K562 (cell line): ENCODE data around the gene JMJD1C. TPM values are rescaled to one million over a fixed set of nuclear protein-coding genes. Genes with fewer than 3 reads are reported as not detected.

Experiments
- BDP1 ChIP-seq: IDR thresholded peaks from 3 replicates; pipeline ENCODE4 v1.6.1; 2011; ENCODE audit not compliant: insufficient read length, insufficient read depth
- CBFA2T2 ChIP-seq: fragments of 450-650 bp; conservative IDR thresholded peaks from 2 replicates; pipeline ENCODE4 v1.6.1; 2017; ENCODE audit warnings: mild to moderate bottlenecking
- ELF2 ChIP-seq: fragments of 250-450 bp; sonication (Bioruptor Pico); IDR thresholded peaks from 2 replicates; pipeline ENCODE4 v1.5.0; 2021; ENCODE audit warnings: mild to moderate bottlenecking
- LEF1 ChIP-seq: fragments of 450-650 bp; IDR thresholded peaks from 2 replicates; pipeline ENCODE4 v1.6.1; 2016; ENCODE audit warnings: mild to moderate bottlenecking
- NFATC3 ChIP-seq: fragments of 450-650 bp; IDR thresholded peaks from 2 replicates; pipeline ENCODE4 v1.6.1; 2017; ENCODE audit warnings: mild to moderate bottlenecking
- NFXL1 ChIP-seq: fragments of 450-650 bp; formaldehyde crosslinking; IDR thresholded peaks from 2 replicates; pipeline ENCODE4 v1.4.0; 2021; ENCODE audit warnings: mild to moderate bottlenecking
- POLR3G ChIP-seq: IDR thresholded peaks from 2 replicates; pipeline ENCODE4 v1.6.1; 2011; ENCODE audit not compliant: insufficient read length, insufficient replicate concordance; ENCODE audit errors: extremely low read depth
- SAP30 ChIP-seq: fragments of 200-600 bp; sonication (generic); IDR thresholded peaks from 2 replicates; pipeline ENCODE4 v1.6.1; 2012; ENCODE audit warnings: borderline replicate concordance, low read depth, mild to moderate bottlenecking, moderate library complexity, low read length, control low read depth, inconsistent platforms; ENCODE audit not compliant: insufficient read depth, poor library complexity, severe bottlenecking
- SETDB1 ChIP-seq: IDR thresholded peaks from one replicate; pipeline ENCODE4 v1.6.1; 2012; ENCODE audit warnings: low read length, control low read depth, inconsistent platforms
- STAG1 ChIP-seq: sonication (generic); formaldehyde crosslinking; IDR thresholded peaks from 2 replicates; pipeline ENCODE4 v1.5.0; 2020; ENCODE audit warnings: missing genetic modification reagents, borderline replicate concordance
- TEAD1 ChIP-seq, 2 experiments: fragments of 450-650 bp in 1 of 2; sonication (generic) in 1 of 2; formaldehyde crosslinking; IDR thresholded peaks; 2 replicates each; pipeline versions ENCODE4 v1.4.0 to v1.8.0; 2020 to 2022; ENCODE audit warnings: mild to moderate bottlenecking in 2 of 2, missing genetic modification reagents in 1 of 2
- TEAD2 ChIP-seq: fragments of 450-650 bp; IDR thresholded peaks from 2 replicates; pipeline ENCODE4 v1.6.1; 2016; ENCODE audit warnings: missing genetic modification characterization, control low read depth, missing compliant biosample characterization
- ZKSCAN3 ChIP-seq: fragments of 250-450 bp; sonication (Bioruptor Pico); IDR thresholded peaks from 2 replicates; pipeline ENCODE4 v1.4.0; 2020
- ZNF175 ChIP-seq: fragments of 200-800 bp; sonication (Bioruptor generic); IDR thresholded peaks from 2 replicates; pipeline ENCODE4 v1.6.1; 2016; ENCODE audit warnings: low read depth, mild to moderate bottlenecking, missing genetic modification characterization, missing compliant biosample characterization
- polyA plus RNA-seq, 8 experiments: library from polyadenylated mRNA; depleted of rRNA in 4 of 8; stranded (reverse) in 5 of 8; unstranded in 3 of 8; fragments of >200 nt; fragmentation: Nextera tagmentation in 2 of 8; fragmentation: Illumina TruSeq in 1 of 8; extraction: Ambion mirVana in 2 of 8; extraction: Trizol in 1 of 8; gene quantifications; 2 replicates each; pipeline versions ENCODE4 v1.2.1 to v1.2.3, GENCODE V29; 2011 to 2014; ENCODE audit warnings: inconsistent platforms in 1 of 8, missing spikeins in 1 of 8
- total RNA-seq, 7 experiments: library from RNA; depleted of rRNA in 6 of 7; stranded (reverse); fragments of >200 nt in 6 of 7; fragmentation: Illumina TruSeq in 2 of 7; extraction: Trizol in 2 of 7; gene quantifications; 2 replicates each; pipeline versions ENCODE4 v1.2.1 to v1.2.3, GENCODE V29; 2011 to 2021; ENCODE audit warnings: low replicate concordance in 1 of 7
- TF ChIP-seq, protein P1 (sequence below), 2 experiments: fragments of 450-650 bp; IDR thresholded peaks; 2 replicates each; pipeline ENCODE4 v1.6.1; 2016; ENCODE audit warnings: mild to moderate bottlenecking in 2 of 2, borderline replicate concordance in 1 of 2, low read depth in 1 of 2, moderate library complexity in 1 of 2
- TF ChIP-seq, protein P2 (sequence below): fragments of 250-450 bp; sonication (Bioruptor Pico); IDR thresholded peaks from 2 replicates; pipeline ENCODE4 v1.4.0; 2020; ENCODE audit warnings: borderline replicate concordance
- TF ChIP-seq, protein P3 (sequence below): sonication (generic); formaldehyde crosslinking; IDR thresholded peaks from 2 replicates; pipeline ENCODE4 v1.8.0; 2022; ENCODE audit warnings: mild to moderate bottlenecking, missing genetic modification reagents

JMJD1C gene
- total and polyA plus RNA-seq, 9 of the 15 experiments (the other 6 are each of a cell fraction or from before 2014, with no cell fraction given) = 25.3 to 68.0 (median 47.2) TPM

GRCh38 chr10:63268798-63269503 lies 196.8 kb downstream of the JMJD1C start (continued):
- TF ChIP-seq, protein P1, sequence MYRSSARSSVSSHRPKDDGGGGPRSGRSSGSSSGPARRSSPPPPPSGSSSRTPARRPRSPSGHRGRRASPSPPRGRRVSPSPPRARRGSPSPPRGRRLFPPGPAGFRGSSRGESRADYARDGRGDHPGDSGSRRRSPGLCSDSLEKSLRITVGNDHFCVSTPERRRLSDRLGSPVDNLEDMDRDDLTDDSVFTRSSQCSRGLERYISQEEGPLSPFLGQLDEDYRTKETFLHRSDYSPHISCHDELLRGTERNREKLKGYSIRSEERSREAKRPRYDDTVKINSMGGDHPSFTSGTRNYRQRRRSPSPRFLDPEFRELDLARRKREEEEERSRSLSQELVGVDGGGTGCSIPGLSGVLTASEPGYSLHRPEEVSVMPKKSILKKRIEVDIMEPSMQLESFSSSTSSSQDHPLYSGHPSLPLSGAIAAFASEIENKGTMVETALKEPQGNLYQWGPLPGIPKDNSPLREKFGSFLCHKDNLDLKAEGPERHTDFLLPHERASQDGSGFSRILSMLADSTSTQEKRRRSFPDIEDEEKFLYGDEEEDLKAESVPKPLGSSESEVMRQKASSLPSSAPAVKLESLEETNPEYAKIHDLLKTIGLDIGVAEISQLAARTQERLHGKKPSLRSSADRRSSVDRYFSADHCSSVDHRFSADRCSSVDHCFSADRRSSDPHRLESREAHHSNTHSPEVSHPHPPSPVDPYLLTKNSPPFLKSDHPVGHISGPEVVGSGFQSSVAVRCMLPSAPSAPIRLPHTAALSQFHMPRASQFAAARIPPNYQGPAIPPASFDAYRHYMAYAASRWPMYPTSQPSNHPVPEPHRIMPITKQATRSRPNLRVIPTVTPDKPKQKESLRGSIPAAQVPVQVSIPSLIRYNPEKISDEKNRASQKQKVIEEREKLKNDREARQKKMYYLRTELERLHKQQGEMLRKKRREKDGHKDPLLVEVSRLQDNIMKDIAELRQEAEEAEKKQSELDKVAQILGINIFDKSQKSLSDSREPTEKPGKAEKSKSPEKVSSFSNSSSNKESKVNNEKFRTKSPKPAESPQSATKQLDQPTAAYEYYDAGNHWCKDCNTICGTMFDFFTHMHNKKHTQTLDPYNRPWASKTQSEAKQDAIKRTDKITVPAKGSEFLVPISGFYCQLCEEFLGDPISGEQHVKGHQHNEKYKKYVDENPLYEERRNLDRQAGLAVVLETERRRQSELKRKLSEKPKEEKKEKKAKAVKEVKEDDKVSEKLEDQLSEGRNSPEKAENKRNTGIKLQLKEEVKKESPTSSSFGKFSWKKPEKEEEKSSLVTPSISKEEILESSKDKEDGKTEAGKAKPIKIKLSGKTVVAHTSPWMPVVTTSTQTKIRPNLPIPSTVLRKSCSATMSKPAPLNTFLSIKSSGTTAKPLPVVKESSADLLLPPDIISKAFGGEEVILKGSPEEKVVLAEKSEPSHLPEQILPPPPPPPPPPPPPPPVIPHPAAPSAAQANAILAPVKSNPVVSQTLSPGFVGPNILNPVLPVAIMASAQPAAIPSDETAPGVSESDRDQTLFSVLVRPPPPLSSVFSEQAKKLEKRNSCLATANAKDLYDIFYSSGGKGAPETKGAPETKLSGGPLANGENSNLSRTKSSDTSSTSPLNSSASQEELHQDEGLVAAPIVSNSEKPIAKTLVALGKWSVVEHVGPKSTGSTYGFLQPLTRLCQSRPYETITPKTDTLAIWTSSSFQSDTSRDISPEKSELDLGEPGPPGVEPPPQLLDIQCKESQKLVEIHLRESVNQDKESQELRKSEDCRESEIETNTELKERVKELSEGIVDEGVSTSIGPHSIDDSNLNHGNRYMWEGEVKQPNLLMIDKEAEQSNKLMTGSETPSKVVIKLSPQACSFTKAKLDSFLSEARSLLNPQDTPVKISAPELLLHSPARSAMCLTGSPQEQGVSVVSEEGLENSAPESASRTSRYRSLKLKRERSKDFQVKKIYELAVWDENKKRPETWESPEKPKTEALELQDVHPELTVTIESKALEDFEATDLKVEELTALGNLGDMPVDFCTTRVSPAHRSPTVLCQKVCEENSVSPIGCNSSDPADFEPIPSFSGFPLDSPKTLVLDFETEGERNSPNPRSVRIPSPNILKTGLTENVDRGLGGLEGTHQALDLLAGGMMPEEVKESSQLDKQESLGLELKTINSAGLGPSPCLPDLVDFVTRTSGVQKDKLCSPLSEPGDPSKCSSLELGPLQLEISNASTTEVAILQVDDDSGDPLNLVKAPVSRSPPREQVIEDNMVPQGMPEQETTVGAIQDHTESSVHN (IDR thresholded peaks at IDR 0.05; ENCODE audit: borderline replicate concordance in 1 of 2, low read depth in 1 of 2) = peak in 1 of 2 experiments; percentile 93; a peak in 2 of 4 replicates
- TF ChIP-seq, protein P2, sequence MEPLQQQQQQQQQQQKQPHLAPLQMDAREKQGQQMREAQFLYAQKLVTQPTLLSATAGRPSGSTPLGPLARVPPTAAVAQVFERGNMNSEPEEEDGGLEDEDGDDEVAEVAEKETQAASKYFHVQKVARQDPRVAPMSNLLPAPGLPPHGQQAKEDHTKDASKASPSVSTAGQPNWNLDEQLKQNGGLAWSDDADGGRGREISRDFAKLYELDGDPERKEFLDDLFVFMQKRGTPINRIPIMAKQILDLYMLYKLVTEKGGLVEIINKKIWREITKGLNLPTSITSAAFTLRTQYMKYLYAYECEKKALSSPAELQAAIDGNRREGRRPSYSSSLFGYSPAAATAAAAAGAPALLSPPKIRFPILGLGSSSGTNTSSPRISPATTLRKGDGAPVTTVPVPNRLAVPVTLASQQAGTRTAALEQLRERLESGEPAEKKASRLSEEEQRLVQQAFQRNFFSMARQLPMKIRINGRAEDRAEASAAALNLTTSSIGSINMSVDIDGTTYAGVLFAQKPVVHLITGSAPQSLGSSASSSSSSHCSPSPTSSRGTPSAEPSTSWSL (CRISPR knock-in tag) = no peak
- no peak for TF ChIP-seq ELF2 (CRISPR knock-in tag)
- TF ChIP-seq BDP1 = no peak
- TF ChIP-seq, protein P3, sequence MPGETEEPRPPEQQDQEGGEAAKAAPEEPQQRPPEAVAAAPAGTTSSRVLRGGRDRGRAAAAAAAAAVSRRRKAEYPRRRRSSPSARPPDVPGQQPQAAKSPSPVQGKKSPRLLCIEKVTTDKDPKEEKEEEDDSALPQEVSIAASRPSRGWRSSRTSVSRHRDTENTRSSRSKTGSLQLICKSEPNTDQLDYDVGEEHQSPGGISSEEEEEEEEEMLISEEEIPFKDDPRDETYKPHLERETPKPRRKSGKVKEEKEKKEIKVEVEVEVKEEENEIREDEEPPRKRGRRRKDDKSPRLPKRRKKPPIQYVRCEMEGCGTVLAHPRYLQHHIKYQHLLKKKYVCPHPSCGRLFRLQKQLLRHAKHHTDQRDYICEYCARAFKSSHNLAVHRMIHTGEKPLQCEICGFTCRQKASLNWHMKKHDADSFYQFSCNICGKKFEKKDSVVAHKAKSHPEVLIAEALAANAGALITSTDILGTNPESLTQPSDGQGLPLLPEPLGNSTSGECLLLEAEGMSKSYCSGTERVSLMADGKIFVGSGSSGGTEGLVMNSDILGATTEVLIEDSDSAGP = no peak
- TF ChIP-seq TEAD1 (CRISPR knock-in tag; IDR thresholded peaks at IDR 0.05) = peak in 1 of 2 experiments; percentile 54; a peak in 1 of 4 replicates
- TF ChIP-seq LEF1 = peak; percentile 83; the same call in 1 of the 2 replicates
- no peak for TF ChIP-seq TEAD2 (tag)
- peak; percentile 84 for TF ChIP-seq NFATC3
- TF ChIP-seq POLR3G = no peak
- TF ChIP-seq ZNF175 (CRISPR knock-in tag) = peak; percentile 90
- TF ChIP-seq SETDB1 = no peak
- TF ChIP-seq ZKSCAN3 = no peak
- no peak for TF ChIP-seq STAG1
- no peak for TF ChIP-seq CBFA2T2
- peak; percentile 42 for TF ChIP-seq SAP30
- TF ChIP-seq NFXL1 (CRISPR knock-in tag) = no peak
